Upper lobe of left lung (tissue), 6 donors: ENCODE results near the gene MED25. TPM values are rescaled to one million over a fixed set of nuclear protein-coding genes. Genes with fewer than 3 reads are reported as not detected.

ENCODE experiments used
- ATAC-seq, 2 donors: fragments of 200-7000 bp; cut with Tn5 transposase; one replicate each; pipeline ENCODE4 v1.9.1; 2022; ENCODE audit warnings: mild to moderate bottlenecking in 2 of 2, moderate library complexity in 2 of 2; ENCODE audit not compliant: low FRiP score in 2 of 2
- DNase-seq, 2 donors: peaks; one replicate each; pipeline ENCODE4 v3.0.0-alpha.2; 2019 to 2020
- H3K27ac ChIP-seq, 4 donors: fragments of 200-600 bp; sonication (generic); one replicate each; pipeline ENCODE4 v1.5.1; 2016 to 2019
- H3K27me3 ChIP-seq, 4 donors: fragments of 200-600 bp; sonication (generic); one replicate each; pipeline ENCODE4 v1.5.1; 2017 to 2019
- H3K36me3 ChIP-seq, 4 donors: fragments of 200-600 bp; sonication (generic); one replicate each; pipeline ENCODE4 v1.5.1; 2016 to 2019
- H3K4me1 ChIP-seq, 4 donors: fragments of 200-600 bp; sonication (generic); one replicate each; pipeline ENCODE4 v1.5.1; 2018 to 2019
- H3K4me3 ChIP-seq, 4 donors: fragments of 200-600 bp; sonication (generic); one replicate each; pipeline ENCODE4 v1.5.1; 2017 to 2019; ENCODE audit warnings: mild to moderate bottlenecking in 2 of 4, moderate library complexity in 1 of 4
- H3K9me3 ChIP-seq, 4 donors: fragments of 200-600 bp; sonication (generic); one replicate each; pipeline ENCODE4 v1.5.1; 2018 to 2019
- EP300 ChIP-seq, 4 donors: sonication (generic); formaldehyde crosslinking; IDR thresholded peaks; one replicate each; pipeline ENCODE4 v1.5.1; 2017; ENCODE audit warnings: antibody characterized with exemption in 4 of 4, control low read depth in 2 of 4
- POLR2A ChIP-seq, 4 donors: fragments of 450-650 bp; IDR thresholded peaks; one replicate each; pipeline ENCODE4 v1.5.1; 2016 to 2017; ENCODE audit warnings: antibody characterized with exemption in 4 of 4, mild to moderate bottlenecking in 2 of 4
- POLR2AphosphoS5 ChIP-seq, 2 donors: sonication (generic); formaldehyde crosslinking; IDR thresholded peaks; one replicate each; pipeline ENCODE4 v1.5.1; 2017; ENCODE audit warnings: antibody characterized with exemption in 2 of 2
- WGBS, 2 donors: methylation state at CpG; one replicate each; pipeline ENCODE4 v1.1.5; 2017 to 2018; 5-methylcytosine and 5-hydroxymethylcytosine counted together
- total RNA-seq, 6 donors: library from RNA; depleted of rRNA in 4 of 6; stranded (reverse); fragments of >200 nt in 4 of 6; gene quantifications; one replicate each; pipeline versions ENCODE4 v1.1.0 to v1.2.1, GENCODE V29; 2016 to 2021
- TF ChIP-seq, protein P1 (sequence below), 6 experiments: fragments of 450-650 bp in 4 of 6; fragments of 200-600 bp in 2 of 6; sonication (generic) in 2 of 6; IDR thresholded peaks; one replicate each; pipeline ENCODE4 v1.5.1; 2016 to 2019; ENCODE audit warnings: antibody characterized with exemption in 6 of 6
- donor health status: DM: no; HTN: no; CAD: no; lungs with moderate emphysema.
- donor health status: DM: no; HTN: yes; CAD: no; lungs with severe emphysema.

MED25 gene
- total RNA-seq, 6 donors from 2014 or later, result 41.7 to 110 (median 61.2) TPM

DNA sequence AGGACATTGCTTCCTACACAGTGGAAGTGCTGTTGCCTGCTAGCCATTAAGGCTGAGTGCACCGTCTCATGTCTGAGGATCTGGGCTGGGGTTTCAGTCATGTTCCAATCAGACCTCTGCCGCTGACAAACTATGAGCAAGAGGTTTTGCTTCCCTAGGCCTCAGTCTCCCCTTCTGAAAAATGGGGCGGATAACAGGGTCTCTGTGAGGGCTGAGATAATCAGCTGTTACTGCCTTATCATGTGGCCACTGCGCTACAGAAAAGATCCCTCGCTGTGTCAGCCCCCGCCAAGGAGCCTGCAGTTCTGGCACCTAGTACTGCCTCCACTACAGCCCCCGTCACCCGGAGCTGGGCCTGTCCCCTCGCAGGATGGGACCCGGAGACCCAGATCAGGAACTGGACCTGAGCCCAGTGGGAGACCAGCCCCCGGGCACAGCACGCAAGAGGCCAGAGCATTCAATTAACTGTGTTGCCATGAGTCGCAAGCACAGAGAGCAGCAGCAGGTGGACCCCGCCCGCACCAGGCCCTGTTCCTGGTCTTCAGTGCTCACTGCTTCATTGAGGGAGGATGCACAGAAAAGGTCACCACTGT lies 52.3 kb downstream of the MED25 start:
- peak in 1 of 2 donors; percentile 69 for DNase-seq
- H3K4me1 ChIP-seq, result peaks cover 42 to 61% (median 48%) of the 10 kb centered on the region in 4 donors
- H3K9me3 ChIP-seq, result no peaks in the 10 kb centered on the region
- no peak for TF ChIP-seq POLR2A (IDR thresholded peaks at IDR 0.05)
- TF ChIP-seq, protein P1, sequence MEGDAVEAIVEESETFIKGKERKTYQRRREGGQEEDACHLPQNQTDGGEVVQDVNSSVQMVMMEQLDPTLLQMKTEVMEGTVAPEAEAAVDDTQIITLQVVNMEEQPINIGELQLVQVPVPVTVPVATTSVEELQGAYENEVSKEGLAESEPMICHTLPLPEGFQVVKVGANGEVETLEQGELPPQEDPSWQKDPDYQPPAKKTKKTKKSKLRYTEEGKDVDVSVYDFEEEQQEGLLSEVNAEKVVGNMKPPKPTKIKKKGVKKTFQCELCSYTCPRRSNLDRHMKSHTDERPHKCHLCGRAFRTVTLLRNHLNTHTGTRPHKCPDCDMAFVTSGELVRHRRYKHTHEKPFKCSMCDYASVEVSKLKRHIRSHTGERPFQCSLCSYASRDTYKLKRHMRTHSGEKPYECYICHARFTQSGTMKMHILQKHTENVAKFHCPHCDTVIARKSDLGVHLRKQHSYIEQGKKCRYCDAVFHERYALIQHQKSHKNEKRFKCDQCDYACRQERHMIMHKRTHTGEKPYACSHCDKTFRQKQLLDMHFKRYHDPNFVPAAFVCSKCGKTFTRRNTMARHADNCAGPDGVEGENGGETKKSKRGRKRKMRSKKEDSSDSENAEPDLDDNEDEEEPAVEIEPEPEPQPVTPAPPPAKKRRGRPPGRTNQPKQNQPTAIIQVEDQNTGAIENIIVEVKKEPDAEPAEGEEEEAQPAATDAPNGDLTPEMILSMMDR (IDR thresholded peaks at IDR 0.05), result no peak
- no peak for TF ChIP-seq POLR2AphosphoS5 (IDR thresholded peaks at IDR 0.05)
- no peak for TF ChIP-seq EP300 (IDR thresholded peaks at IDR 0.05)
- peak overlapping the region; percentile 87 to 94 (median 90) for H3K27ac ChIP-seq
- peak overlapping the region; percentile 17 to 78 (median 53) for H3K4me3 ChIP-seq
- H3K27me3 ChIP-seq, result no peaks in the 10 kb centered on the region
- H3K36me3 ChIP-seq, result peaks cover 0 to 14% (median 7%) of the 10 kb centered on the region in 4 donors
- WGBS, 2 donors, result 77% methylated on average over 15 of the region's 15 CpGs; no CpG with 5 or more reads in 1 of the 2 donors
- ATAC-seq, result no peak

DNA sequence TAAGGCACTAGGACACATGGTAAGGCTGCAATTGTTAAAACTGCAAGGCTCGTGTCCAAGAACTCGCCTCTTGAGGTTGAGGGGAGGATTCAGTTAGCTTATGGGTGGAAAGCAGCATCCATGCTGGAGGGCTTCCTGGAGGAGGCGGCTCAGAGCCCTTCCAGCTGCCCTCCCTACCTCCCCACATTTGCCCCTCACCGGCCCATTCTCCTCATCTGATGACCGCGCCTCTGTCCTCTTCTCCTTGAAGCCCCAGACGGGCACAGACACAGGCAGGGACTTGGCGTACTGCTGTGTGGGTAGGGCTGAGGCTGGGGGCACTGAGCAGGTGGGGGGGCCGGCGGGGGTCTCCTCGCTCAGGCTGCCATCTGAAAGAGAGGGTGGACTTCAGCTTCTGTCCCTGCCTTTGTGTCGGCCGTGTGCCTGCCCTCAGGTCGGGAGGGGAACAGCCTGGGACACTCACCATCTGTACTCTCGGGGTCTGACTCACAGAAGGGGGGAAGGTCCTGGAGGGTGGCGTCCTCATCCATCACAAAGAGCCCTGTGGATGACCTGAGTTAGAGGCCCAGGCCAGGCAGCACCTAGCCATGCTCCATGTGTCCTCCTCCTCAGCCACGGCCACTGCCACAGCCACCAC lies 53.4 kb downstream of the MED25 start:
- Histone ChIP-seq H3K9me3 (no peaks in the 10 kb centered on the region), H3K4me1 (peaks cover 36 to 55% (median 43%) of the 10 kb centered on the region in 4 donors), H3K27me3 (no peaks in the 10 kb centered on the region), H3K36me3 (peaks cover 0 to 14% (median 7%) of the 10 kb centered on the region in 4 donors), H3K4me3 (no peak overlapping the region), H3K27ac (no peak overlapping the region)
- TF ChIP-seq, protein P1 (IDR thresholded peaks at IDR 0.05), result no peak
- TF ChIP-seq POLR2A (IDR thresholded peaks at IDR 0.05), result no peak
- TF ChIP-seq POLR2AphosphoS5 (IDR thresholded peaks at IDR 0.05), result no peak
- no peak for TF ChIP-seq EP300 (IDR thresholded peaks at IDR 0.05)
- ATAC-seq (no peak), DNase-seq (no peak)
- 94 to 97% methylated on average over 7 to 17 of the region's 17 CpGs for WGBS, 2 donors

DNA sequence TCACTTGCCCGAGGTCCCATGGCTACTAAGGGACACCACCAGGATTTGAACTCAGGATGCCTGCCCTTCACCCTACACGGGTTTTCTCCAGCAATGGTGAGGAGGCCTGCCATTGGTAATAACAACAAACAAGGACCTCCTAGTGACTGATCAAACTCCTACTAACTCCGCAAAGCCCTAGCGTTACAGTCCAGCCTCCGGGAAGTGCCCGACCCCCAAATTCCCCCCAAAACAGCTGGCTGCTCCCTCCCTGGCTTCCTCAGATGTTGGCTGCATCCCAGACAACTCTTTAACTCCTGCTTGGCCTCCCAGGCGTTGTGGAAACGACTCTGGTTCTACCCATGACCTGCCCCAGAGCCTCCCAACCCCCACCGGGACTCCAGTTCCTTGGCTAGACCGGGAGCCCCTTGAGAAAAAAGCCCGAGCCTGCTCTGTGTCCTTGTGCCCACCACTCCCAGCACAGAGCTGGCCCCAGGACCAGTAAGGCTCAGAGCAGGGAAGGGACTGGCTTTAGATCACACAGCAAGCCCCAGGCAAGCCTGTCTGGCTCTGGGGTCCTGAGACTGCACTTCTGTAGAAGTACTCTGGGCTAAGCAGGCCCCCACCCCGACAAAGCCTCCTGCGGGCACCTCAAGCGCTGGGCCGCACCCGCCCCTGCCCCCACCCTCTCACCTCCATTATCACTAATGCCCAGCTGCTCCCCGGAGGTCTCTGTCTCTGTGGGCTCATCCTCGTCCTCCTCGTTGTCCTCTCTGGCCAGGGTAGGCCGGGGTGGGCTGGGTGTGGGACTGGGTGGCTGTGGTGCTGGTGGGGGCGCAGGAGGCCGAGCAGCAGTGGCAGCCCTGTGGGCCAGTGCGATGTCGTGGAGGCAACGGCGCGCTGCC lies 54.4 kb downstream of the MED25 start:
- Histone ChIP-seq H3K27ac (peak overlapping the region in 1 of 4 donors; percentile 32), H3K36me3 (peaks cover 0 to 14% (median 7%) of the 10 kb centered on the region in 4 donors), H3K4me3 (no peak overlapping the region), H3K9me3 (no peaks in the 10 kb centered on the region), H3K27me3 (no peaks in the 10 kb centered on the region), H3K4me1 (peaks cover 32 to 51% (median 40%) of the 10 kb centered on the region in 4 donors)
- WGBS, 2 donors, result 78 to 89% methylated on average over 3 to 27 of the region's 27 CpGs
- DNase-seq (no peak), ATAC-seq (no peak)
- TF ChIP-seq, protein P1 (IDR thresholded peaks at IDR 0.05), result no peak
- no peak for TF ChIP-seq EP300 (IDR thresholded peaks at IDR 0.05)
- TF ChIP-seq POLR2AphosphoS5 (IDR thresholded peaks at IDR 0.05), result no peak
- TF ChIP-seq POLR2A (IDR thresholded peaks at IDR 0.05), result no peak

DNA sequence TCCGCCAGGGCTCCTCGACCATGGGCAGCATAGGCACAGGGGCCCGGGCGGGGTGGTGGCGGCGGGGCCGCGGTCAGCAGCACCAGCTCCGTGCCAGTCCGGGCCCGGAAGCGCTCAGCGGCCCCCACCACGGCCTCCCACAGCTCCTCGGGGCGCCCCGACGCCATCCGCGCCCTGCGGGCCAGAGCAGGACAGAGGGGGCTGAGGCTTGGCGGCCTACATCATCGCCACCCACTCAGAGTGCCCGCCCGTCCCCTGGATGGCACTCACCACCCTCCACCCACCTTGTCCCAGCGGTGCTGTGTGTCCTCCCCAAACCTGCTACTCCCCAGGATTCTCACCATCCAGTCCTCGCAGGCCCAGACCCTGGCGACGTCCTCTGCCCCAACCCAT lies 55.0 kb downstream of the MED25 start:
- peak in 1 of 2 donors; percentile 86 for DNase-seq
- H3K27me3 ChIP-seq, result no peaks in the 10 kb centered on the region
- H3K4me1 ChIP-seq, result peaks cover 29 to 47% (median 37%) of the 10 kb centered on the region in 4 donors
- H3K27ac ChIP-seq, result peak overlapping the region in 1 of 4 donors; percentile 32
- ATAC-seq, result no peak
- no peak overlapping the region for H3K4me3 ChIP-seq
- no peaks in the 10 kb centered on the region for H3K9me3 ChIP-seq
- H3K36me3 ChIP-seq, result peaks cover 0 to 14% (median 7%) of the 10 kb centered on the region in 4 donors
- 92 to 93% methylated on average over 4 to 16 of the region's 29 CpGs for WGBS, 2 donors
- TF ChIP-seq EP300 (IDR thresholded peaks at IDR 0.05), result no peak
- TF ChIP-seq, protein P1 (IDR thresholded peaks at IDR 0.05), result no peak
- no peak for TF ChIP-seq POLR2A (IDR thresholded peaks at IDR 0.05)
- TF ChIP-seq POLR2AphosphoS5 (IDR thresholded peaks at IDR 0.05), result no peak
